Retinal pigment epithelial cell (primary cell): ENCODE data around the gene PADI2.
"Not testable (repeated sequence)": the region's sequence is repeated elsewhere in the genome, so short reads cannot be mapped to it uniquely, and the experiment has no call there.

Experiments
- DNase-seq: peaks from one replicate; pipeline ENCODE4 v3.0.0-alpha.2; 2010; ENCODE audit warnings: low read depth
- H3K4me3 ChIP-seq: 2 replicates; pipeline ENCODE4 v1.5.1; 2011; ENCODE audit warnings: mild to moderate bottlenecking, low read length, control low read depth, moderate library complexity
- CTCF ChIP-seq: conservative IDR thresholded peaks from 2 replicates; pipeline ENCODE4 v1.5.1; 2011; ENCODE audit warnings: low read depth, low read length, control low read depth, inconsistent platforms

PADI2 gene

DNA sequence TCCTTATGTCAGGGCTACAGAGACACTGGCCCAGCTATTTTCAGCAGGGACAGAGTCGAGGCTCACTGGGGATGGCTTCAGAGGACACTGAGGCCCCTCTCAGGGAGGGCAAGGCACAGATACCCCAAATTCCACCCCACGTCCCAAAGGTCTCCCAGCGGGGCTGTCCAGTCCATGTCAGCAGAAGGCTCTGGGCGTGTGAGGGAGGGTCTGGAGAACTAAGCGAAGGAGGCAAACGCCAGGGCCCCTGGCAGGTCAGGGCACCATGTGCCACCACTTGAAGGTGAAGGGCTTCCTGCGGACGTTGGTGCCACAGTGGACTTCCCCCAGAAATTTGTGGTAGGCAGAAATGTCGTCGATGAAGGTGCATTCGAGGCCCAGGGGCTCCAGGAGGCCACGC lies 50.5 kb downstream of the PADI2 start:
- no peak overlapping the region for H3K4me3 ChIP-seq
- DNase-seq = no peak
- TF ChIP-seq CTCF = no peak

GRCh38 chr1:17067465-17068240 lies 51.6 kb downstream of the PADI2 start:
- DNase-seq = no peak
- no peak for TF ChIP-seq CTCF
- H3K4me3 ChIP-seq = no peak overlapping the region

DNA sequence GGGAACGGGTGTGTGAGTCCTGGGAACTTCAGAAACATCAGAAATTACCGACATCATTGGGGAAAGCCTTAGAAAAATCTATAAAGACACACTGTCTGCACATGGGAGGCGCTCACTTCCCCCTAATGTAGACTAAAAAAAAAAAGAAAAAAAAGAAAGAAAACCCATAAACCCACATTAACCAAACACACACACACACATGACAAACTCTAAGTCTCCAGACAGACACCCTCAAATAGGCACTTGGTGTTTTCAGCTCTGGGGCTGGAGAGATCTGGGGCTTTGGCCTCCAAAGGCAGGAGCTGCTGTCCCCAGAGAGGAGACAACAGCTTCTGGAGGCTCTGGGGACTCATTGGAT lies 52.2 kb downstream of the PADI2 start:
- TF ChIP-seq CTCF = no peak
- DNase-seq = no peak
- no peak overlapping the region for H3K4me3 ChIP-seq

DNA sequence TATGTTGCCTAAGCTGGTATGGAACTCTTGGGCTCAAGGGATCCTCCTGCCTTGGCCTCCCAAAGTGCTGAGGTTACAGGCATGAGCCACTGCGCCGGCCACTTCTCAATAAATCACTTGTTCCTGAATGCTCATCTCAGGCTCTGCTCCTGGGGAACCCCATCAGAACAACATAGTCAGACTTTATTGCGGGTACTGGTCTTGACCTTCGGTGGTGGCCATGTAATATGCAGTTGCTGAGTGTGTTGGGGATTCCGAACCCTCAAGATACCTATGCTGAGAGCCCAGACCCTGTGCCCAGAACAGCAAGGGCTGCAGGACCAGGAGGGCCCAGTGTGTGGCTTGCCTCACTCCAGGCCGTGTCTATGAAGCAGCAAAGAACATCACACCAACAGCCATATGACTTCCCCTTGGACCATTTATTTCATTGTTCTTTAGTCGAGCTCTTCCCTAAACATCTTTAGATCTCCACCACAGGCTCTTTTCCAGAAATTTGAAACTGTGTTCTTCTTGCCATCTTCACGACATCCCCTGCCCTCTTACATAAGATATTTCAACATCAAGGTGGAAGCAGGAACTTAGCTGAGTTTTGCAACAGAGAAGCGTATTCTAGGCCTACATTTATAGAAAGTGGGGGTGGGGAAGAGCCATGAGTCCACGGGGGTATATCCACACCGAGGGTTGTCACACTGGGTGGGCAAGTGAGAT lies 52.7 kb downstream of the PADI2 start:
- no peak for DNase-seq
- TF ChIP-seq CTCF = no peak

DNA sequence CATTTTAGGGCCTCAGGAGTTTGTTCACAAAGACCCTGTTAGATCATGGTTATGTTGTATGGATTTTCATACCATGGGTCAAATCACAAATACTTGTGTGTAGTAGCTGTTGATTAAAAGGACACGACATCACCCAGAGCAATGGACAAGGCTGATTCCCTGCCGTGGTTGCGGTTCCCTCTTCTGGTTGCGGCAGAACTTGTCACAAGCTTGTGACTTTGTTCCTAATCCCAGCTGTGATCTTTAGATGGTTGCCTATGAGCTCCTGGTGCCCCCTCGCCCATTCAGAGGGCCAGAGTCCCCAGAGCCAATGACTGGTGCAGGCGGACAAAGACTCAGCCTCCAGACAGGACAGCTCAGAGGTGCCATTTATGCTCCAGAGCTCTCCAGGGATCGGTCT lies 53.6 kb downstream of the PADI2 start:
- no peak for DNase-seq
- no peak for TF ChIP-seq CTCF
- no peak overlapping the region for H3K4me3 ChIP-seq

More for the DNA sequence above, 52.7 kb downstream of the PADI2 start:
- H3K4me3 ChIP-seq = no peak overlapping the region

DNA sequence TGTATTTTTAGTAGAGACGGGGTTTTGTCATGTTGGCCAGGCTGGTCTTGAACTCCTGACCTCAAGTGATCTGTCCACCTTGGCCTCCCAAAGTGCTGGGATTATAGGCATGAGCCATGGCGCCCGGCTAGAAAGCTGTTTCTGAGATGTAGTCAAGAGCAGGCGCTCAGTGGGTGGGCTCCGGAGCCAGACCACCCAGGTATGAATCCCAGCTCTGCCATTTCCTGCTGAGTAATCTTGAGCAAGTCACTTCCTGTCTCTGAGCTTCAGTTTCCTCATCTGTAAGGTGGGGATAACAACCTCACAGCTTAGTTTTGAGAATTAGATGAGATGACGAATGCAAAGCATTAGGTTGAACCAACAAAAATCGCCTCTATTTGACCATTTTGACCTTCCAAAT lies 56.5 kb downstream of the PADI2 start:
- DNase-seq, H3K4me3 ChIP-seq: not testable (repeated sequence)

GRCh38 chr1:17061892-17062291 lies 57.4 kb downstream of the PADI2 start:
- no peak for TF ChIP-seq CTCF

More at GRCh38 chr1:17061892-17062291, 57.4 kb downstream of the PADI2 start:
- no peak overlapping the region for H3K4me3 ChIP-seq
- DNase-seq = no peak
